Measurements from ENCODE around the gene NPLOC4.

Gene NPLOC4

DNA sequence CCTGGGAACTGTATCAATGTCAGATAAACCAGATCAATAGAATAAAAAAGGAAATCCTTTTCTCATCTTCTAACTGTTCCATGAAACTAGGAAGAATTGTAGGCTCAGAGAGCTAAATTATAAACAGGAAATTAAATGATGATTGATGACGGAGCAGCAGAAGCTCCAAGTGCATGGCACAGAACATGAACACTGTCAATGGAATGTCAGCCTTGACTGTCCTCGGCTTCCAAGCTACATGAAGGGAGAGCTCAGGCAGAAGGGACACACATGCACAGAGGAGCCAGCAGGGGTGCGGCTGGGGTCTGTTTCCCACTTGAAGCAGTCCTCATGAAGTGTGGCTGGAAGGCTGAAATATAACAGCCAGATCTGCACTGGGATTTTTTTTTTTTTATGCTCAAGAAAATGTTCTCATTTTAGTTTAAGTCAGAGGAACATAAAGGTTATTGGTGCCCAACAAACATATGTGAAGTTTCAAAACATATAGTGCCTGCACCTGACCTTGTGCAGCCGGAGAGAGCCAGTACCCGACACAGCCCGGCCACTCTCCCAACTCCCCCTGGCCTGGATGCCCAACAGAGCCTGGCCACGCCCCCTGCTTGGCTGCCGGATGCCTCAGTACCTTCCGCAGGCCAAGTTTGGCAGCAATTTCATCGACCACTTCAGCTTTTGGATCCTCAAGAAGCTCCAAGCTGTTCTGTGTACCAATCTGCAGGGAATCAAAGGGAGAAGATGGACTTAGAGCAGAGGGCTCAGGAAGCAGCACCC is 37.0 kb downstream of the NPLOC4 start:
- Histone ChIP-seq H3F3A (ENCODE audit: low read depth) (no peaks in the 10 kb centered on the region), H2AFZ (ENCODE audit: low read length) (no peak overlapping the region), H3K4me3 (ENCODE audit: low read length, poor library complexity, severe bottlenecking) (no peak overlapping the region), H3K9me3 (ENCODE audit: insufficient read depth, low read depth, low read length) (no peaks in the 10 kb centered on the region), H3K27me3 (ENCODE audit: insufficient read depth, low read length, poor library complexity, severe bottlenecking) (no peaks in the 10 kb centered on the region), H3K79me2 (ENCODE audit: insufficient read depth, low read length) (no peaks in the 10 kb centered on the region), H4K20me1 (ENCODE audit: insufficient read depth, low read length, poor library complexity, severe bottlenecking) (no peaks in the 10 kb centered on the region), H3K9ac (ENCODE audit: low read depth, low read length, poor library complexity, severe bottlenecking) (no peak overlapping the region), H3K4me1 (ENCODE audit: insufficient read depth, low read length, poor library complexity, severe bottlenecking) (no peaks in the 10 kb centered on the region), H3K36me3 (ENCODE audit: insufficient read depth, low read length) (peaks cover 77% of the 10 kb centered on the region; the same call in 1 of the 2 replicates), H3K9me2 (replicated peaks; ENCODE audit: low read depth, low read length) (no peaks in the 10 kb centered on the region), H3K4me2 (ENCODE audit: low read depth, low read length, poor library complexity, severe bottlenecking) (no peak overlapping the region)
- TF ChIP-seq, protein P1, sequence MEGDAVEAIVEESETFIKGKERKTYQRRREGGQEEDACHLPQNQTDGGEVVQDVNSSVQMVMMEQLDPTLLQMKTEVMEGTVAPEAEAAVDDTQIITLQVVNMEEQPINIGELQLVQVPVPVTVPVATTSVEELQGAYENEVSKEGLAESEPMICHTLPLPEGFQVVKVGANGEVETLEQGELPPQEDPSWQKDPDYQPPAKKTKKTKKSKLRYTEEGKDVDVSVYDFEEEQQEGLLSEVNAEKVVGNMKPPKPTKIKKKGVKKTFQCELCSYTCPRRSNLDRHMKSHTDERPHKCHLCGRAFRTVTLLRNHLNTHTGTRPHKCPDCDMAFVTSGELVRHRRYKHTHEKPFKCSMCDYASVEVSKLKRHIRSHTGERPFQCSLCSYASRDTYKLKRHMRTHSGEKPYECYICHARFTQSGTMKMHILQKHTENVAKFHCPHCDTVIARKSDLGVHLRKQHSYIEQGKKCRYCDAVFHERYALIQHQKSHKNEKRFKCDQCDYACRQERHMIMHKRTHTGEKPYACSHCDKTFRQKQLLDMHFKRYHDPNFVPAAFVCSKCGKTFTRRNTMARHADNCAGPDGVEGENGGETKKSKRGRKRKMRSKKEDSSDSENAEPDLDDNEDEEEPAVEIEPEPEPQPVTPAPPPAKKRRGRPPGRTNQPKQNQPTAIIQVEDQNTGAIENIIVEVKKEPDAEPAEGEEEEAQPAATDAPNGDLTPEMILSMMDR (conservative IDR thresholded peaks at IDR 0.05; ENCODE audit: low read length): no peak
- no peak for TF ChIP-seq EZH2phosphoT487 (IDR thresholded peaks at IDR 0.05; ENCODE audit: borderline replicate concordance)

- Histone ChIP-seq H3K9me3 (ENCODE audit: insufficient read depth, low read depth, low read length) (no peaks in the 10 kb centered on the region), H3K9ac (ENCODE audit: low read depth, low read length, poor library complexity, severe bottlenecking) (no peak overlapping the region), H3K36me3 (ENCODE audit: insufficient read depth, low read length) (peaks cover 80% of the 10 kb centered on the region; the same call in 1 of the 2 replicates), H3K27me3 (ENCODE audit: insufficient read depth, low read length, poor library complexity, severe bottlenecking) (no peaks in the 10 kb centered on the region), H4K20me1 (ENCODE audit: insufficient read depth, low read length, poor library complexity, severe bottlenecking) (no peaks in the 10 kb centered on the region), H2AFZ (ENCODE audit: low read length) (no peak overlapping the region), H3K4me1 (ENCODE audit: insufficient read depth, low read length, poor library complexity, severe bottlenecking) (no peaks in the 10 kb centered on the region), H3K4me2 (ENCODE audit: low read depth, low read length, poor library complexity, severe bottlenecking) (no peak overlapping the region), H3K4me3 (ENCODE audit: low read length, poor library complexity, severe bottlenecking) (no peak overlapping the region), H3F3A (ENCODE audit: low read depth) (no peaks in the 10 kb centered on the region), H3K79me2 (ENCODE audit: insufficient read depth, low read length) (no peaks in the 10 kb centered on the region), H3K9me2 (replicated peaks; ENCODE audit: low read depth, low read length) (no peaks in the 10 kb centered on the region)
- no peak for TF ChIP-seq EZH2phosphoT487 (IDR thresholded peaks at IDR 0.05; ENCODE audit: borderline replicate concordance)
- TF ChIP-seq, protein P1 (conservative IDR thresholded peaks at IDR 0.05; ENCODE audit: low read length): no peak
Measured at GRCh38 chr17:81593105-81593871, 43.6 kb downstream of the NPLOC4 start.

GRCh38 chr17:81591971-81592370 is 44.9 kb downstream of the NPLOC4 start:
- TF ChIP-seq EZH2phosphoT487 (IDR thresholded peaks at IDR 0.05; ENCODE audit: borderline replicate concordance): no peak
- TF ChIP-seq, protein P1 (conservative IDR thresholded peaks at IDR 0.05; ENCODE audit: low read length): no peak
- H4K20me1 ChIP-seq (ENCODE audit: insufficient read depth, low read length, poor library complexity, severe bottlenecking): no peaks in the 10 kb centered on the region
- H3K4me1 ChIP-seq (ENCODE audit: insufficient read depth, low read length, poor library complexity, severe bottlenecking): no peaks in the 10 kb centered on the region
- no peaks in the 10 kb centered on the region for H3K9me2 ChIP-seq (replicated peaks; ENCODE audit: low read depth, low read length)
- no peak overlapping the region for H3K4me2 ChIP-seq (ENCODE audit: low read depth, low read length, poor library complexity, severe bottlenecking)
- no peaks in the 10 kb centered on the region for H3K9me3 ChIP-seq (ENCODE audit: insufficient read depth, low read depth, low read length)
- no peaks in the 10 kb centered on the region for H3K79me2 ChIP-seq (ENCODE audit: insufficient read depth, low read length)
- no peaks in the 10 kb centered on the region for H3K27me3 ChIP-seq (ENCODE audit: insufficient read depth, low read length, poor library complexity, severe bottlenecking)
- no peak overlapping the region for H2AFZ ChIP-seq (ENCODE audit: low read length)
- H3K9ac ChIP-seq (ENCODE audit: low read depth, low read length, poor library complexity, severe bottlenecking): no peak overlapping the region
- no peak overlapping the region for H3K4me3 ChIP-seq (ENCODE audit: low read length, poor library complexity, severe bottlenecking)
- no peaks in the 10 kb centered on the region for H3F3A ChIP-seq (ENCODE audit: low read depth)
- peaks cover 80% of the 10 kb centered on the region; the same call in 1 of the 2 replicates for H3K36me3 ChIP-seq (ENCODE audit: insufficient read depth, low read length)

Measured in Loucy (cell line).